H9 (cell line): ENCODE data around the gene INSYN1. TPM values are rescaled to one million over a fixed set of nuclear protein-coding genes. Genes with fewer than 3 reads are reported as not detected.

Experiments
- DNase-seq: peaks from one replicate; pipeline ENCODE4 v3.0.0-alpha.2; 2017
- H2AFZ ChIP-seq: one replicate; pipeline ENCODE4 v1.6.1; 2013; ENCODE audit warnings: mild to moderate bottlenecking, low read length, control low read depth, moderate library complexity
- H2AK5ac ChIP-seq: 2 replicates; pipeline ENCODE4 v1.6.1; 2013; ENCODE audit warnings: low read length, control low read depth, mixed read lengths; ENCODE audit not compliant: insufficient read length
- H2BK120ac ChIP-seq: one replicate; pipeline ENCODE4 v1.6.1; 2013; ENCODE audit warnings: low read depth, mild to moderate bottlenecking, low read length, control low read depth, inconsistent platforms; ENCODE audit not compliant: poor library complexity, severe bottlenecking
- H2BK12ac ChIP-seq: 2 replicates; pipeline ENCODE4 v1.6.1; 2013; ENCODE audit warnings: low read length, control low read depth, mixed read lengths, low read depth; ENCODE audit not compliant: insufficient read length
- H2BK15ac ChIP-seq: 2 replicates; pipeline ENCODE4 v1.6.1; 2013; ENCODE audit warnings: low read depth, low read length, control low read depth
- H2BK20ac ChIP-seq: one replicate; pipeline ENCODE4 v1.6.1; 2013; ENCODE audit warnings: low read depth, mild to moderate bottlenecking, low read length, control low read depth, inconsistent platforms; ENCODE audit not compliant: poor library complexity, severe bottlenecking
- H2BK5ac ChIP-seq: 2 replicates; pipeline ENCODE4 v1.6.1; 2013; ENCODE audit warnings: low read length, control low read depth, mixed read lengths; ENCODE audit not compliant: insufficient read length
- H3K14ac ChIP-seq: 2 replicates; pipeline ENCODE4 v1.6.1; 2013; ENCODE audit warnings: low read length, control low read depth; ENCODE audit not compliant: insufficient read depth
- H3K18ac ChIP-seq: 2 replicates; pipeline ENCODE4 v1.6.1; 2013; ENCODE audit warnings: low read depth, mild to moderate bottlenecking, mixed read lengths, low read length, control low read depth; ENCODE audit not compliant: insufficient read length
- H3K23ac ChIP-seq: 2 replicates; pipeline ENCODE4 v1.6.1; 2013; ENCODE audit warnings: low read length, control low read depth, mixed read lengths, low read depth; ENCODE audit not compliant: insufficient read length
- H3K23me2 ChIP-seq: 2 replicates; pipeline ENCODE4 v1.6.1; 2013; ENCODE audit warnings: low read depth, mild to moderate bottlenecking, mixed read lengths, low read length, control low read depth; ENCODE audit not compliant: insufficient read length, poor library complexity, severe bottlenecking
- H3K27ac ChIP-seq: 2 replicates; pipeline ENCODE4 v1.5.1; 2013; ENCODE audit warnings: low read length, control low read depth, mixed read lengths, low read depth; ENCODE audit not compliant: insufficient read length
- H3K27me3 ChIP-seq: 2 replicates; pipeline ENCODE4 v1.6.1; 2013; ENCODE audit warnings: low read length, control low read depth, inconsistent platforms; ENCODE audit not compliant: insufficient read depth
- H3K4ac ChIP-seq: 2 replicates; pipeline ENCODE4 v1.6.1; 2013; ENCODE audit warnings: low read depth, mild to moderate bottlenecking, control low read depth, inconsistent platforms, low read length, moderate library complexity
- H3K4me1 ChIP-seq: 2 replicates; pipeline ENCODE4 v1.6.1; 2013; ENCODE audit warnings: low read length, control low read depth, inconsistent platforms; ENCODE audit not compliant: insufficient read depth
- H3K4me2 ChIP-seq: 2 replicates; pipeline ENCODE4 v1.6.1; 2013; ENCODE audit warnings: low read length, control low read depth, mixed read lengths; ENCODE audit not compliant: insufficient read length, insufficient read depth
- H3K56ac ChIP-seq: 2 replicates; pipeline ENCODE4 v1.6.1; 2013; ENCODE audit warnings: low read depth, mild to moderate bottlenecking, mixed read lengths, low read length, control low read depth; ENCODE audit not compliant: insufficient read length
- H3K79me1 ChIP-seq: 2 replicates; pipeline ENCODE4 v1.6.1; 2013; ENCODE audit warnings: low read depth, mild to moderate bottlenecking, moderate library complexity, low read length, control low read depth, inconsistent platforms; ENCODE audit not compliant: insufficient read depth, poor library complexity, severe bottlenecking
- H3K79me2 ChIP-seq: 2 replicates; pipeline ENCODE4 v1.6.1; 2013; ENCODE audit warnings: low read length, control low read depth, inconsistent platforms; ENCODE audit not compliant: insufficient read depth
- H3K9ac ChIP-seq: 2 replicates; pipeline ENCODE4 v1.6.1; 2013; ENCODE audit warnings: low read length, control low read depth, mixed read lengths; ENCODE audit not compliant: insufficient read length; ENCODE audit errors: extremely low read depth
- H3K9me3 ChIP-seq: one replicate; pipeline ENCODE4 v1.6.1; 2013; ENCODE audit warnings: low read depth, low read length, inconsistent platforms; ENCODE audit not compliant: control insufficient read depth
- H3T11ph ChIP-seq: one replicate; pipeline ENCODE4 v1.6.1; 2013; ENCODE audit warnings: mild to moderate bottlenecking, low read length, control low read depth, inconsistent platforms
- H4K20me1 ChIP-seq: one replicate; pipeline ENCODE4 v1.6.1; 2013; ENCODE audit not compliant: control insufficient read depth, insufficient read length, insufficient read depth
- H4K5ac ChIP-seq: 2 replicates; pipeline ENCODE4 v1.6.1; 2013; ENCODE audit warnings: low read depth, mild to moderate bottlenecking, mixed read lengths, low read length, control low read depth; ENCODE audit not compliant: insufficient read length
- H4K8ac ChIP-seq: replicated peaks from 2 replicates; pipeline ENCODE4 v1.6.1; 2013; ENCODE audit warnings: low read length, control low read depth, mixed read lengths, low read depth; ENCODE audit not compliant: insufficient read length
- H4K91ac ChIP-seq: 2 replicates; pipeline ENCODE4 v1.6.1; 2013; ENCODE audit warnings: low read depth, mild to moderate bottlenecking, moderate library complexity, mixed read lengths, low read length, control low read depth; ENCODE audit not compliant: insufficient read length
- H3K27ac Mint-ChIP-seq, 3 experiments: 2 replicates in 2 of 3; 3 replicates in 1 of 3; pipeline ENCODE4 v1.8.0; 2020 to 2021; ENCODE audit warnings: mixed read lengths in 3 of 3, mild to moderate bottlenecking in 1 of 3, moderate library complexity in 1 of 3
- H3K27me3 Mint-ChIP-seq: 2 replicates; pipeline ENCODE4 v1.8.0; 2021; ENCODE audit warnings: low read depth, mild to moderate bottlenecking, moderate library complexity, mixed read lengths
- H3K36me3 Mint-ChIP-seq, 3 experiments: 2 replicates in 2 of 3; 3 replicates in 1 of 3; pipeline ENCODE4 v1.8.0; 2020 to 2021; ENCODE audit warnings: low read depth in 3 of 3, mixed read lengths in 3 of 3; ENCODE audit not compliant: insufficient read depth in 1 of 3
- H3K4me1 Mint-ChIP-seq, 2 experiments: 2 replicates each; pipeline ENCODE4 v1.8.0; 2020; ENCODE audit warnings: mixed read lengths in 2 of 2
- H3K4me3 Mint-ChIP-seq, 2 experiments: 2 replicates in 1 of 2; 3 replicates in 1 of 2; pipeline ENCODE4 v1.8.0; 2020 to 2021; ENCODE audit warnings: mild to moderate bottlenecking in 2 of 2, mixed read lengths in 2 of 2, moderate library complexity in 1 of 2
- H3K9me3 Mint-ChIP-seq, 2 experiments: 2 replicates in 1 of 2; 3 replicates in 1 of 2; pipeline ENCODE4 v1.8.0; 2020; ENCODE audit warnings: mild to moderate bottlenecking in 2 of 2, mixed read lengths in 2 of 2, moderate library complexity in 1 of 2
- CTCF ChIP-seq: fragments of 200-600 bp; sonication (generic); conservative IDR thresholded peaks from 3 replicates; pipeline ENCODE4 v1.8.0; 2021; ENCODE audit warnings: antibody characterized with exemption, mild to moderate bottlenecking
- WGBS: extraction: QIAGEN DNeasy Blood & Tissue Kit; methylation state at CpG from one replicate; pipeline ENCODE4 v1.1.7; 2013; ENCODE audit warnings: missing lambda C conversion rate, low lambda C conversion rate, mixed read lengths; ENCODE audit not compliant: insufficient read length; ENCODE audit errors: extremely low coverage; 5-methylcytosine and 5-hydroxymethylcytosine counted together
- total RNA-seq: library from RNA; stranded (reverse); gene quantifications from 2 replicates; pipeline ENCODE4 v1.2.1, GENCODE V29; 2021

INSYN1 gene
- total RNA-seq, 1 experiment from 2014 or later, result 1.9 TPM

- H3K23ac ChIP-seq, result no peak overlapping the region
- H3K9me3 Mint-ChIP-seq, result no peaks in the 10 kb centered on the region; a peak in 1 of 5 replicates
- no peaks in the 10 kb centered on the region for H3K9me3 ChIP-seq
- peaks cover 2% of the 10 kb centered on the region; the same call in 1 of the 2 replicates for H3K27me3 ChIP-seq
- H3K9ac ChIP-seq, result no peak overlapping the region
- no peak overlapping the region for H3K27ac ChIP-seq
- no peak overlapping the region for H4K5ac ChIP-seq
- no peak overlapping the region for H3K4ac ChIP-seq
- H3K4me3 Mint-ChIP-seq, result no peak overlapping the region
- no peak overlapping the region for H3K14ac ChIP-seq
- no peak overlapping the region for H3K27ac Mint-ChIP-seq
- H3K23me2 ChIP-seq, result peaks cover 20% of the 10 kb centered on the region
- no peak overlapping the region for H2BK5ac ChIP-seq
- peaks cover 48 to 59% of the 10 kb centered on the region in 2 experiments for H3K4me1 Mint-ChIP-seq
- DNase-seq, result no peak
- H2BK12ac ChIP-seq, result no peak overlapping the region
- no peak overlapping the region for H2BK120ac ChIP-seq
- H4K8ac ChIP-seq, result no peak overlapping the region
- no peaks in the 10 kb centered on the region for H3K79me2 ChIP-seq
- H3T11ph ChIP-seq, result no peak overlapping the region
- TF ChIP-seq CTCF, result no peak
- no peaks in the 10 kb centered on the region for H3K79me1 ChIP-seq
- H2AFZ ChIP-seq, result no peak overlapping the region
- peaks cover 16% of the 10 kb centered on the region for H3K4me1 ChIP-seq
- no peak overlapping the region for H3K18ac ChIP-seq
- H3K36me3 Mint-ChIP-seq, result no peaks in the 10 kb centered on the region; a peak in 1 of 7 replicates
- H4K91ac ChIP-seq, result no peak overlapping the region
- no peak overlapping the region for H3K56ac ChIP-seq
- no peak overlapping the region for H2BK15ac ChIP-seq
- no peaks in the 10 kb centered on the region for H4K20me1 ChIP-seq
- no peak overlapping the region for H2AK5ac ChIP-seq
- H2BK20ac ChIP-seq, result no peak overlapping the region
- no CpG with 5 or more reads among the region's 5 CpGs for WGBS
- H3K4me2 ChIP-seq, result no peak overlapping the region
- H3K27me3 Mint-ChIP-seq, result peaks cover 41% of the 10 kb centered on the region
Observed at GRCh38 chr15:73749533-73749932, 3.6 kb downstream of the INSYN1 start.
